Upper lobe of right lung (tissue), 1 donor: ENCODE measurements around the gene ANKRD6. TPM values are rescaled to one million over a fixed set of nuclear protein-coding genes. Genes with fewer than 3 reads are reported as not detected.

Experiments
- ATAC-seq: fragments of 200-7000 bp; cut with Tn5 transposase; one replicate; pipeline ENCODE4 v1.9.1; 2020; ENCODE audit warnings: mild to moderate bottlenecking, moderate library complexity
- DNase-seq: peaks from one replicate; pipeline ENCODE4 v3.0.0-alpha.2; 2020
- H3K27ac ChIP-seq: fragments of 200-600 bp; one replicate; pipeline ENCODE4 v1.8.0; 2022
- H3K27me3 ChIP-seq: fragments of 200-600 bp; one replicate; pipeline ENCODE4 v1.8.0; 2022; ENCODE audit warnings: mild to moderate bottlenecking
- H3K36me3 ChIP-seq: fragments of 200-600 bp; one replicate; pipeline ENCODE4 v1.8.0; 2022
- H3K4me1 ChIP-seq: fragments of 200-600 bp; one replicate; pipeline ENCODE4 v1.8.0; 2022
- H3K4me3 ChIP-seq: fragments of 200-600 bp; one replicate; pipeline ENCODE4 v1.8.0; 2022; ENCODE audit warnings: mild to moderate bottlenecking
- H3K9me3 ChIP-seq: fragments of 200-600 bp; one replicate; pipeline ENCODE4 v1.8.0; 2022
- CTCF ChIP-seq: fragments of 200-600 bp; IDR thresholded peaks from one replicate; pipeline ENCODE4 v1.8.0; 2022; ENCODE audit warnings: antibody characterized with exemption
- intact Hi-C: fragments of 100-400 bp; cut with DNase I; formaldehyde crosslinking; loops from one replicate; pipeline ENCODE4 v1.11.0; 2022
- total RNA-seq: library from RNA; stranded (reverse); fragmentation: NEBNext Ultra II Directional; extraction: Animal tissue kit (Norgen Biotek cat#: 25700); gene quantifications from one replicate; pipeline ENCODE4 v1.2.1, GENCODE V29; 2021
- donor health status: DM: no; HTN: yes; CAD: no; lungs with severe emphysema.

Gene ANKRD6
- total RNA-seq, 1 donor from 2014 or later, result 20.2 TPM

GRCh38 chr6:89584539-89584938 is 151.6 kb downstream of the ANKRD6 start:
- Histone ChIP-seq H3K4me3 (no peak overlapping the region), H3K36me3 (no peaks in the 10 kb centered on the region), H3K4me1 (no peaks in the 10 kb centered on the region), H3K27me3 (no peaks in the 10 kb centered on the region), H3K9me3 (no peaks in the 10 kb centered on the region), H3K27ac (no peak overlapping the region)
- intact Hi-C loops, result no loop called here
- no peak for ATAC-seq
- TF ChIP-seq CTCF, result no peak
- no peak for DNase-seq

- DNase-seq (no peak), ATAC-seq (no peak)
- H3K27me3 ChIP-seq, result no peaks in the 10 kb centered on the region
- no peaks in the 10 kb centered on the region for H3K9me3 ChIP-seq
- H3K27ac ChIP-seq, result no peak overlapping the region
- no peak overlapping the region for H3K4me3 ChIP-seq
- no peak for TF ChIP-seq CTCF
- intact Hi-C loops, result no loop called here
- H3K4me1 ChIP-seq, result no peaks in the 10 kb centered on the region
- no peaks in the 10 kb centered on the region for H3K36me3 ChIP-seq
These were observed 152.2 kb downstream of the ANKRD6 start for GRCh38 chr6:89585154-89585553.

- ATAC-seq, result no peak
- H3K4me3 ChIP-seq, result no peak overlapping the region
- no peaks in the 10 kb centered on the region for H3K9me3 ChIP-seq
- TF ChIP-seq CTCF, result no peak
- no peak overlapping the region for H3K27ac ChIP-seq
- no peak for DNase-seq
- no peaks in the 10 kb centered on the region for H3K36me3 ChIP-seq
- no peaks in the 10 kb centered on the region for H3K27me3 ChIP-seq
- H3K4me1 ChIP-seq, result no peaks in the 10 kb centered on the region
- intact Hi-C loops, result no loop called here
These were observed 156.5 kb downstream of the ANKRD6 start for GRCh38 chr6:89589297-89590025.

GRCh38 chr6:89590133-89590532 is 157.2 kb downstream of the ANKRD6 start:
- DNase-seq (no peak), ATAC-seq (no peak)
- intact Hi-C loops, result no loop called here
- Histone ChIP-seq H3K36me3 (no peaks in the 10 kb centered on the region), H3K27me3 (no peaks in the 10 kb centered on the region), H3K27ac (no peak overlapping the region), H3K4me3 (no peak overlapping the region), H3K4me1 (no peaks in the 10 kb centered on the region), H3K9me3 (no peaks in the 10 kb centered on the region)
- no peak for TF ChIP-seq CTCF

GRCh38 chr6:89591745-89592144 is 158.8 kb downstream of the ANKRD6 start:
- Histone ChIP-seq H3K36me3 (no peaks in the 10 kb centered on the region), H3K27ac (no peak overlapping the region), H3K4me3 (no peak overlapping the region), H3K9me3 (no peaks in the 10 kb centered on the region), H3K4me1 (no peaks in the 10 kb centered on the region), H3K27me3 (no peaks in the 10 kb centered on the region)
- intact Hi-C loops, result no loop called here
- ATAC-seq (no peak), DNase-seq (no peak)
- no peak for TF ChIP-seq CTCF

GRCh38 chr6:89596056-89596455 is 163.1 kb downstream of the ANKRD6 start:
- H3K4me1 ChIP-seq, result no peaks in the 10 kb centered on the region
- no peaks in the 10 kb centered on the region for H3K9me3 ChIP-seq
- H3K27me3 ChIP-seq, result no peaks in the 10 kb centered on the region
- H3K4me3 ChIP-seq, result no peak overlapping the region
- DNase-seq (no peak), ATAC-seq (no peak)
- no peak for TF ChIP-seq CTCF
- no peaks in the 10 kb centered on the region for H3K36me3 ChIP-seq
- intact Hi-C loops, result no loop called here
- no peak overlapping the region for H3K27ac ChIP-seq
